ENCODE data around the gene PTPRE. TPM values are rescaled to one million over a fixed set of nuclear protein-coding genes. Genes with fewer than 3 reads are reported as not detected.

PTPRE gene
- total RNA-seq, 1 experiment from 2014 or later = 0.50 TPM

DNA sequence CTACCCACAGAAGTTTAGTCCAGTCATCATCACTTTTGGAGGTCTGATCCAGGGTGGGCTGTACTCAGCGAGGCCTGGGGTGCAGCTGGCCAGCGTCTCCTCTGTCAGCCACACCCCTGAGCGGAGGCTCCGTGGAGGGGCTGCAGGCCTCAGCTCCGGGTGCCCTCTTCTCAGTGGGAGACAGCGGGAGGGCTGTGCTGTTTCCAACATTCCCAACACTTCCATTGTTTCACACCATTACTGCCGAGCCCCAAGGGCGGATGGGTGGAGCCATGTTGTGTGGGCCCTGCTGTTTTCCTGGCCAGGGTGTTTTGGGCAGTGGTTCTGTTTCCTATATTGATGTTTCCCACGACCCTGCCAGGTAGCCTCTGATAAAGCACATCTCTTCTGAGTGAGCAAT is 124.3 kb downstream of the PTPRE start:
- Mint-ChIP-seq H3K27ac (ENCODE audit: unreplicated experiment) (no peak overlapping the region), H3K4me1 (ENCODE audit: low read depth, unreplicated experiment) (no peaks in the 10 kb centered on the region), H3K9me3 (ENCODE audit: unreplicated experiment) (no peaks in the 10 kb centered on the region), H3K27me3 (ENCODE audit: insufficient read depth, unreplicated experiment) (no peaks in the 10 kb centered on the region), H3K4me3 (ENCODE audit: unreplicated experiment) (no peak overlapping the region), H3K36me3 (ENCODE audit: insufficient read depth, unreplicated experiment) (no peaks in the 10 kb centered on the region)
- Histone ChIP-seq H3K9me3 (no peaks in the 10 kb centered on the region), H3K4me1 (no peaks in the 10 kb centered on the region), H3K27me3 (replicated peaks; ENCODE audit: control insufficient read depth, insufficient read depth, low read length) (no peaks in the 10 kb centered on the region), H3K4me3 (ENCODE audit: low read depth, low read length) (no peak overlapping the region), H3K36me3 (ENCODE audit: control insufficient read depth, insufficient read depth, low read length) (no peaks in the 10 kb centered on the region)
- POLR2A ChIA-PET = no interaction called here
- BruUV-seq (replicated peaks) = no TSS peak
- CTCF ChIA-PET = no interaction called here
- DNase-seq = no peak
- intact Hi-C loops (cut with micrococcal nuclease; ENCODE audit: unreplicated experiment) = no loop called here
- TF ChIP-seq, protein P1, sequence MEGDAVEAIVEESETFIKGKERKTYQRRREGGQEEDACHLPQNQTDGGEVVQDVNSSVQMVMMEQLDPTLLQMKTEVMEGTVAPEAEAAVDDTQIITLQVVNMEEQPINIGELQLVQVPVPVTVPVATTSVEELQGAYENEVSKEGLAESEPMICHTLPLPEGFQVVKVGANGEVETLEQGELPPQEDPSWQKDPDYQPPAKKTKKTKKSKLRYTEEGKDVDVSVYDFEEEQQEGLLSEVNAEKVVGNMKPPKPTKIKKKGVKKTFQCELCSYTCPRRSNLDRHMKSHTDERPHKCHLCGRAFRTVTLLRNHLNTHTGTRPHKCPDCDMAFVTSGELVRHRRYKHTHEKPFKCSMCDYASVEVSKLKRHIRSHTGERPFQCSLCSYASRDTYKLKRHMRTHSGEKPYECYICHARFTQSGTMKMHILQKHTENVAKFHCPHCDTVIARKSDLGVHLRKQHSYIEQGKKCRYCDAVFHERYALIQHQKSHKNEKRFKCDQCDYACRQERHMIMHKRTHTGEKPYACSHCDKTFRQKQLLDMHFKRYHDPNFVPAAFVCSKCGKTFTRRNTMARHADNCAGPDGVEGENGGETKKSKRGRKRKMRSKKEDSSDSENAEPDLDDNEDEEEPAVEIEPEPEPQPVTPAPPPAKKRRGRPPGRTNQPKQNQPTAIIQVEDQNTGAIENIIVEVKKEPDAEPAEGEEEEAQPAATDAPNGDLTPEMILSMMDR (IDR thresholded peaks at IDR 0.05; ENCODE audit: insufficient read depth in 1 of 2, low read depth in 1 of 2, low read length in 1 of 2, severe bottlenecking in 1 of 2, unreplicated experiment in 1 of 2) = no peak

DNA sequence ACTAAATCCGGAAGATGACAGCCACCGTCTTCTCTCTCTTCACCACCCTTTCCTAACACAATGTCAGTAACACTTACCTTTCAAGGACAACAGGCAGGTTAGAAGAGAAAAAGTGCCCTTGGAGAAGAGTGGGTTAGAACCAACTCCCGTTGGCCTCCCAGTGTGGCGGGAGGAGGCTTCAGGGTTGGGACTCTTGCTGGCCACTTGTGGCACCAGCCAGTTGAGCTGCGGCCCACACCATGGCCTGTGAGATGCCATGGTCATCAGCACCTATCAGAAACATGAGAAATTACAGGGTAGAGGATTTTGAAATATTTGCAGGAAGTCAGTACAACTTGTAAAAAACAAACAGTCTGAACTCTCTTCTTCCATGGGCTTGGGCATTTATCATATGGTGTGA is 125.6 kb downstream of the PTPRE start:
- no peaks in the 10 kb centered on the region for H3K9me3 ChIP-seq
- ChIA-PET CTCF (no interaction called here), POLR2A (no interaction called here)
- TF ChIP-seq, protein P1 (IDR thresholded peaks at IDR 0.05; ENCODE audit: insufficient read depth in 1 of 2, low read depth in 1 of 2, low read length in 1 of 2, severe bottlenecking in 1 of 2, unreplicated experiment in 1 of 2) = no peak
- no peaks in the 10 kb centered on the region for H3K4me1 ChIP-seq
- H3K4me3 ChIP-seq (ENCODE audit: low read depth, low read length) = no peak overlapping the region
- H3K4me1 Mint-ChIP-seq (ENCODE audit: low read depth, unreplicated experiment) = no peaks in the 10 kb centered on the region
- intact Hi-C loops (cut with micrococcal nuclease; ENCODE audit: unreplicated experiment) = no loop called here
- no peaks in the 10 kb centered on the region for H3K27me3 ChIP-seq (replicated peaks; ENCODE audit: control insufficient read depth, insufficient read depth, low read length)
- BruUV-seq (replicated peaks) = no TSS peak
- DNase-seq = no peak
- no peaks in the 10 kb centered on the region for H3K36me3 Mint-ChIP-seq (ENCODE audit: insufficient read depth, unreplicated experiment)
- no peaks in the 10 kb centered on the region for H3K9me3 Mint-ChIP-seq (ENCODE audit: unreplicated experiment)
- H3K4me3 Mint-ChIP-seq (ENCODE audit: unreplicated experiment) = no peak overlapping the region
- no peaks in the 10 kb centered on the region for H3K36me3 ChIP-seq (ENCODE audit: control insufficient read depth, insufficient read depth, low read length)
- H3K27ac Mint-ChIP-seq (ENCODE audit: unreplicated experiment) = no peak overlapping the region
- H3K27me3 Mint-ChIP-seq (ENCODE audit: insufficient read depth, unreplicated experiment) = no peaks in the 10 kb centered on the region

DNA sequence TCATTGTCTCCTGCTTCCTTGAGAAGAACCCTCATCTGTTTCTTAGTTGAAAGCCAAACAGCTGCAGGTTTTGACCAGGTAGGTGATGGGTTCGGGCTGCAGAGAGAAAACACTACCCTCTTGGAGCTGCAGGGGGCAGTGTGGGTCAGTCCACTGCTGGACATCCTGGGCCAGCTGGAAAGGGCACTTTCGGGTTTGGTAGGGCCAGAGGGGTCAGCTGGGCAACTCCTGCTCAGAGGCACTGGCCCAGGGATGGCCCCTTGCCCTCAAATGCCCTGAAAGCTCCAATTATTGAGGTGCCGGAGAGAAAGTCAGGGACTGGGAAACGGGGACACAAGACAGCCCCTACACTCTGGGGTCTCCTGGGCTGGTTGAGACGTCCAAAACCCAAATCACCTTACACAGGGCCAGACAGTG is 128.7 kb downstream of the PTPRE start:
- intact Hi-C loops (cut with micrococcal nuclease; ENCODE audit: unreplicated experiment) = loop anchor here (1.0 kb wide), 1 partner anchor 34 kb away; no protein-coding TSS in a partner anchor
- DNase-seq = peak in 1 of 2 experiments; percentile 64
- no peaks in the 10 kb centered on the region for H3K9me3 ChIP-seq
- no peak overlapping the region for H3K4me3 Mint-ChIP-seq (ENCODE audit: unreplicated experiment)
- no peaks in the 10 kb centered on the region for H3K36me3 Mint-ChIP-seq (ENCODE audit: insufficient read depth, unreplicated experiment)
- ChIA-PET CTCF (interaction anchor here (1.1 to 2.2 kb wide), 2 partner anchors 9 to 34 kb away, joined by 3 to 15 read pairs; no protein-coding TSS in a partner anchor), POLR2A (no interaction called here)
- no peak overlapping the region for H3K4me3 ChIP-seq (ENCODE audit: low read depth, low read length)
- TF ChIP-seq, protein P1 (IDR thresholded peaks at IDR 0.05; ENCODE audit: insufficient read depth in 1 of 2, low read depth in 1 of 2, low read length in 1 of 2, severe bottlenecking in 1 of 2, unreplicated experiment in 1 of 2) = peak; percentile 63 to 71
- BruUV-seq (replicated peaks) = no TSS peak
- peaks cover 6% of the 10 kb centered on the region for H3K27me3 Mint-ChIP-seq (ENCODE audit: insufficient read depth, unreplicated experiment)
- H3K4me1 ChIP-seq = no peaks in the 10 kb centered on the region
- no peaks in the 10 kb centered on the region for H3K27me3 ChIP-seq (replicated peaks; ENCODE audit: control insufficient read depth, insufficient read depth, low read length)
- no peaks in the 10 kb centered on the region for H3K9me3 Mint-ChIP-seq (ENCODE audit: unreplicated experiment)
- no peak overlapping the region for H3K27ac Mint-ChIP-seq (ENCODE audit: unreplicated experiment)
- no peaks in the 10 kb centered on the region for H3K36me3 ChIP-seq (ENCODE audit: control insufficient read depth, insufficient read depth, low read length)
- H3K4me1 Mint-ChIP-seq (ENCODE audit: low read depth, unreplicated experiment) = no peaks in the 10 kb centered on the region
